Subcutaneous preadipocyte (primary cell): ENCODE measurements around the gene WDR27. TPM values are rescaled to one million over a fixed set of nuclear protein-coding genes. Genes with fewer than 3 reads are reported as not detected.

Source experiments
- total RNA-seq: library from RNA; depleted of rRNA; stranded (reverse); fragments of >200 nt; gene quantifications from 2 replicates; pipeline ENCODE4 v1.2.3, GENCODE V29; 2012

The WDR27 gene
- total RNA-seq = 22.4 and 27.6 TPM in 2 replicates

GRCh38 chr6:169701954-169702839, at the start of gene WDR27, which contains the start of gene C6orf120:
TSS of gene WDR27 (minus strand) at chr6:169702029. CDS start at chr6:169689005, 13,024 bp downstream.
TSS of gene C6orf120 (plus strand) at chr6:169702126. CDS start at chr6:169702460, 334 bp downstream.

GRCh38 chr6:169724494-169725124, 22.8 kb upstream of the WDR27 start, which contains the start of gene PHF10:
TSS of gene PHF10 (minus strand) at chr6:169724500. CDS start at chr6:169723931, 569 bp downstream.

Other genes with a start within 250 kb of the WDR27 start
- gene C6orf120, start 97 bp upstream of the WDR27 start, total RNA-seq = 38.9 and 47.3 TPM in 2 replicates
- gene PHF10, start 22.5 kb upstream of the WDR27 start, total RNA-seq = 8.1 and 8.8 TPM in 2 replicates
- 0.37 and 0.98 TPM in 2 replicates for gene DYNLT2, start 49.5 kb upstream of the WDR27 start, total RNA-seq
- gene ERMARD, start 49.6 kb upstream of the WDR27 start, total RNA-seq = 18.7 and 19.0 TPM in 2 replicates